ENCODE results near the gene CYBA. TPM values are rescaled to one million over a fixed set of nuclear protein-coding genes. Genes with fewer than 3 reads are reported as not detected.
A peak's percentile ranks its signal among the peaks of the same experiment; 100 is the strongest.

Gene CYBA
- total and polyA plus RNA-seq, 10 of the 15 experiments (the other 5 are each of a cell fraction or from before 2014, with no cell fraction given), result 0.55 to 598 (median 258) TPM

DNA sequence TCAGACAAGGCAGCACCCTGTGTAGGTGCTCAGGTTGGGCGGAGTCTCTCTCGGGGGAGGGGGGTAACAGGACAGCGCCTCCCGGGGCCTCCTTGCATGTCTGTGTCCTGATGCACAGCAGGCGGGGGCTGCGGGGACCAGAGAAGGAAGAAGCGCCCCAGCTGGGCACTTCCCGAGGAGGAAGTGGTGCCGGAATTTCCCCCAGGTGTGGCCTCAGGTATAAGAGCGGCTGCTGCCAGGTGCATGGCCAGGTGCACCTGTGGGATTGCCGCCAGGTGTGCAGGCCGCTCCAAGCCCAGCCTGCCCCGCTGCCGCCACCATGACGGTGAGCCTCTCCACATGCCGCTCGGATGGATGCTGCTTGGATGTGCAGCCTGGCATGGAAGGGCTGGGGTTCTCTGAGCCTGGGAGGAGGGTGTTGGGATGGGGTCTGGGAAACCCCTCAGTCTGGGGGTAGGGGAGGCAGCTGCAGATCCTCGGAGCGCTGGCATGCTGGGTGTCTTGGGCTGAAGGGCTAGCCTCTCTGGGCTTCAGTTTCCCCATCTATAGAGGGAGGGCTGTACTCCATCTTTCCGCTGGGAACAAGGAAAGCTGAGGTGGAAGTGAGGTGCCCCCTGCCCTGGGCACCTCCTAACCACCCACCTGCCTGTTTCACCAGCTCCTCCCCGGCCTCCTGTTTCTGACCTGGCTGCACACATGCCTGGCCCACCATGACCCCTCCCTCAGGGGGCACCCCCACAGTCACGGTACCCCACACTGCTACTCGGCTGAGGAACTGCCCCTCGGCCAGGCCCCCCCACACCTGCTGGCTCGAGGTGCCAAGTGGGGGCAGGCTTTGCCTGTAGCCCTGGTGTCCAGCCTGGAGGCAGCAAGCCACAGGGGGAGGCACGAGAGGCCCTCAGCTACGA lies 12.3 kb downstream of the CYBA start, which contains the start of gene IL17C:
TSS of gene IL17C (plus strand) at position 250 of the 908 bp plus-strand sequence. CDS start at position 320, 70 bp downstream.
- Histone ChIP-seq H2AFZ (ENCODE audit: control insufficient read depth, low read depth, low read length) (no peak within 1 kb of the TSS), H3K4me3 (no peak within 1 kb of the TSS), H3K27me3 (replicated peaks in 1 of 2; ENCODE audit: control insufficient read depth in 2 of 2, insufficient read depth in 2 of 2, low read length in 1 of 2) (peaks cover 13 to 18% of the 10 kb centered on the region in 2 experiments), H3K79me2 (ENCODE audit: control insufficient read depth, insufficient read depth, low read length) (no peaks in the 10 kb centered on the region), H3K4me2 (ENCODE audit: control insufficient read depth, insufficient read depth) (peak within 1 kb of the TSS; percentile 13; the same call in 1 of the 2 replicates), H4K20me1 (ENCODE audit: control insufficient read depth, insufficient read depth) (no peaks in the 10 kb centered on the region; the same call in 1 of the 2 replicates), H3K4me1 (ENCODE audit: control insufficient read depth, insufficient read depth, low read length) (peaks cover 26% of the 10 kb centered on the region), H3K36me3 (ENCODE audit: control insufficient read depth in 2 of 2, insufficient read depth in 2 of 2, low read length in 1 of 2) (no peaks in the 10 kb centered on the region), H3K27ac (ENCODE audit: control insufficient read depth, insufficient read depth) (no peak within 1 kb of the TSS), H3K9ac (ENCODE audit: control insufficient read depth, insufficient read depth, low read length) (no peak within 1 kb of the TSS), H3K9me3 (replicated peaks; ENCODE audit: control insufficient read depth, insufficient read depth, low read length) (no peaks in the 10 kb centered on the region; the same call in 2 of the 3 replicates)
- FAIRE-seq, result no peak
- DNase-seq (ENCODE audit: low read depth, low spot score), result no peak
- WGBS (ENCODE audit: insufficient coverage, insufficient replicate concordance, low lambda C conversion rate, missing lambda C conversion rate), result 9% methylated on average over 26 of the region's 27 CpGs
- in situ Hi-C loops (cut with MboI) (no loop called here), intact Hi-C loops (cut with micrococcal nuclease; ENCODE audit: unreplicated experiment) (no loop called here)
- RAD21 ChIA-PET (ENCODE audit: unreplicated experiment), result interaction anchor here (1.5 kb wide), 1 partner anchor 11 kb away, joined by 6 read pairs; no protein-coding TSS in a partner anchor
- CTCF ChIA-PET, result no interaction called here
- no TSS peak for BruUV-seq (replicated peaks)
- no peak for ATAC-seq
- SMC1A ChIA-PET (ENCODE audit: uncharacterized antibody, unreplicated experiment), result no interaction called here
- POLR2A ChIA-PET, result interaction anchor here (0.5 to 1.7 kb wide), 6 partner anchors 10 to 529 kb away, joined by 3 to 6 read pairs (median 4); no protein-coding TSS in a partner anchor
- TF ChIP-seq RELB (IDR thresholded peaks at IDR 0.05; ENCODE audit: low read depth) (no peak), TCF12 (IDR thresholded peaks at IDR 0.05; ENCODE audit: low read depth, low read length) (peak; percentile 78), TCF3 (IDR thresholded peaks at IDR 0.05; ENCODE audit: borderline replicate concordance, insufficient read depth, low read depth, low read length) (peak; percentile 74; the same call in 1 of the 2 replicates), USF1 (IDR thresholded peaks at IDR 0.05; ENCODE audit: borderline replicate concordance, extremely low read length, insufficient read depth, low read depth, low read length) (no peak), NBN (IDR thresholded peaks at IDR 0.05) (no peak), TARDBP (IDR thresholded peaks at IDR 0.05; ENCODE audit: borderline replicate concordance) (no peak), MAX (IDR thresholded peaks at IDR 0.05; ENCODE audit: low read depth, low read length) (no peak), ZBTB11 (CRISPR knock-in tag; IDR thresholded peaks at IDR 0.05) (no peak)
- TF ChIP-seq, protein P1, sequence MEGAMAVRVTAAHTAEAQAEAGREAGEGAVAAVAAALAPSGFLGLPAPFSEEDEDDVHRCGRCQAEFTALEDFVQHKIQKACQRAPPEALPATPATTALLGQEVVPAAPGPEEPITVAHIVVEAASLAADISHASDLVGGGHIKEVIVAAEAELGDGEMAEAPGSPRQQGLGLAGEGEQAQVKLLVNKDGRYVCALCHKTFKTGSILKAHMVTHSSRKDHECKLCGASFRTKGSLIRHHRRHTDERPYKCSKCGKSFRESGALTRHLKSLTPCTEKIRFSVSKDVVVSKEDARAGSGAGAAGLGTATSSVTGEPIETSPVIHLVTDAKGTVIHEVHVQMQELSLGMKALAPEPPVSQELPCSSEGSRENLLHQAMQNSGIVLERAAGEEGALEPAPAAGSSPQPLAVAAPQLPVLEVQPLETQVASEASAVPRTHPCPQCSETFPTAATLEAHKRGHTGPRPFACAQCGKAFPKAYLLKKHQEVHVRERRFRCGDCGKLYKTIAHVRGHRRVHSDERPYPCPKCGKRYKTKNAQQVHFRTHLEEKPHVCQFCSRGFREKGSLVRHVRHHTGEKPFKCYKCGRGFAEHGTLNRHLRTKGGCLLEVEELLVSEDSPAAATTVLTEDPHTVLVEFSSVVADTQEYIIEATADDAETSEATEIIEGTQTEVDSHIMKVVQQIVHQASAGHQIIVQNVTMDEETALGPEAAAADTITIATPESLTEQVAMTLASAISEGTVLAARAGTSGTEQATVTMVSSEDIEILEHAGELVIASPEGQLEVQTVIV (IDR thresholded peaks at IDR 0.05; ENCODE audit: borderline replicate concordance, partially characterized antibody), result no peak
- TF ChIP-seq, protein P2, sequence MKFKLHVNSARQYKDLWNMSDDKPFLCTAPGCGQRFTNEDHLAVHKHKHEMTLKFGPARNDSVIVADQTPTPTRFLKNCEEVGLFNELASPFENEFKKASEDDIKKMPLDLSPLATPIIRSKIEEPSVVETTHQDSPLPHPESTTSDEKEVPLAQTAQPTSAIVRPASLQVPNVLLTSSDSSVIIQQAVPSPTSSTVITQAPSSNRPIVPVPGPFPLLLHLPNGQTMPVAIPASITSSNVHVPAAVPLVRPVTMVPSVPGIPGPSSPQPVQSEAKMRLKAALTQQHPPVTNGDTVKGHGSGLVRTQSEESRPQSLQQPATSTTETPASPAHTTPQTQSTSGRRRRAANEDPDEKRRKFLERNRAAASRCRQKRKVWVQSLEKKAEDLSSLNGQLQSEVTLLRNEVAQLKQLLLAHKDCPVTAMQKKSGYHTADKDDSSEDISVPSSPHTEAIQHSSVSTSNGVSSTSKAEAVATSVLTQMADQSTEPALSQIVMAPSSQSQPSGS (IDR thresholded peaks at IDR 0.05; ENCODE audit: low read length), result no peak

Measured in GM12878 (cell line).